T-helper 17 cell (primary cell): ENCODE measurements around the gene XIRP2. TPM values are rescaled to one million over a fixed set of nuclear protein-coding genes. Genes with fewer than 3 reads are reported as not detected.
"Not testable (repeated sequence)": the region's sequence is repeated elsewhere in the genome, so short reads cannot be mapped to it uniquely, and the experiment has no call there.

Experiments
- ATAC-seq: fragments of 150-1000 bp; cut with Tn5 transposase; 2 replicates; pipeline ENCODE4 v1.10.0; 2021; ENCODE audit warnings: mild to moderate bottlenecking, moderate library complexity
- DNase-seq, 3 donors: peaks; one replicate each; pipeline versions ENCODE4 v3.0.0 to v3.0.0-alpha.2; 2020 to 2021
- H3K9me3 ChIP-seq: one replicate; pipeline ENCODE4 v1.7.0; 2013; ENCODE audit warnings: low read length, mild to moderate bottlenecking; ENCODE audit not compliant: control insufficient read depth, poor library complexity, severe bottlenecking
- H3K27ac Mint-ChIP-seq: one replicate; pipeline ENCODE4 v1.8.0; 2022; ENCODE audit warnings: mild to moderate bottlenecking, moderate library complexity, mixed read lengths
- H3K27me3 Mint-ChIP-seq: one replicate; pipeline ENCODE4 v1.8.0; 2022; ENCODE audit warnings: mixed read lengths
- H3K36me3 Mint-ChIP-seq: one replicate; pipeline ENCODE4 v1.8.0; 2022; ENCODE audit warnings: low read depth, mixed read lengths
- H3K4me1 Mint-ChIP-seq: one replicate; pipeline ENCODE4 v1.8.0; 2022; ENCODE audit warnings: mild to moderate bottlenecking, mixed read lengths
- H3K4me3 Mint-ChIP-seq: one replicate; pipeline ENCODE4 v1.8.0; 2022; ENCODE audit warnings: mild to moderate bottlenecking, moderate library complexity, mixed read lengths
- total RNA-seq, 4 donors: library from RNA in 2 of 4; stranded (reverse) in 2 of 4; gene quantifications; one replicate each; pipeline ENCODE4 v1.2.3 and lab custom pipeline; 2022 to 2026

The XIRP2 gene
- total RNA-seq, 2 donors from 2014 or later, result 1.2 TPM; not detected in 1

GRCh38 chr2:167018590-167018989, 130.3 kb downstream of the XIRP2 start:
- DNase-seq, result no peak
- H3K36me3 Mint-ChIP-seq, result no peaks in the 10 kb centered on the region

GRCh38 chr2:167028503-167028902, 140.2 kb downstream of the XIRP2 start:
- H3K9me3 ChIP-seq, result no peaks in the 10 kb centered on the region
- Mint-ChIP-seq H3K4me1 (no peaks in the 10 kb centered on the region), H3K4me3 (no peak overlapping the region), H3K27ac (no peak overlapping the region), H3K36me3 (no peaks in the 10 kb centered on the region), H3K27me3 (no peaks in the 10 kb centered on the region)
- ATAC-seq (no peak), DNase-seq (no peak)

More at GRCh38 chr2:167018590-167018989, 130.3 kb downstream of the XIRP2 start:
- no peak for ATAC-seq
- Mint-ChIP-seq H3K27ac (no peak overlapping the region), H3K4me1 (no peaks in the 10 kb centered on the region), H3K4me3 (no peak overlapping the region), H3K27me3 (no peaks in the 10 kb centered on the region)
- no peaks in the 10 kb centered on the region for H3K9me3 ChIP-seq

GRCh38 chr2:167034976-167035375, 146.7 kb downstream of the XIRP2 start:
- not testable (repeated sequence) for DNase-seq, H3K27me3 Mint-ChIP-seq, H3K27ac Mint-ChIP-seq, ATAC-seq, H3K9me3 ChIP-seq, H3K4me1 Mint-ChIP-seq, H3K36me3 Mint-ChIP-seq, H3K4me3 Mint-ChIP-seq

GRCh38 chr2:167048829-167049228, 160.5 kb downstream of the XIRP2 start:
- H3K4me1 Mint-ChIP-seq, result no peaks in the 10 kb centered on the region
- DNase-seq, result no peak
- H3K27me3 Mint-ChIP-seq, result no peaks in the 10 kb centered on the region
- no peak overlapping the region for H3K4me3 Mint-ChIP-seq
- no peak overlapping the region for H3K27ac Mint-ChIP-seq
- no peaks in the 10 kb centered on the region for H3K36me3 Mint-ChIP-seq
- H3K9me3 ChIP-seq, result no peaks in the 10 kb centered on the region
- ATAC-seq, result no peak

- ATAC-seq (no peak), DNase-seq (no peak)
- Mint-ChIP-seq H3K4me3 (no peak overlapping the region), H3K27ac (no peak overlapping the region), H3K36me3 (no peaks in the 10 kb centered on the region), H3K27me3 (no peaks in the 10 kb centered on the region), H3K4me1 (no peaks in the 10 kb centered on the region)
- no peaks in the 10 kb centered on the region for H3K9me3 ChIP-seq
Measured at GRCh38 chr2:167049659-167050058, 161.4 kb downstream of the XIRP2 start.

GRCh38 chr2:167052825-167053224, 164.5 kb downstream of the XIRP2 start:
- ATAC-seq, result no peak
- H3K27me3 Mint-ChIP-seq, result no peaks in the 10 kb centered on the region
- no peak for DNase-seq
- H3K36me3 Mint-ChIP-seq, result no peaks in the 10 kb centered on the region
- H3K4me1 Mint-ChIP-seq, result no peaks in the 10 kb centered on the region
- no peak overlapping the region for H3K4me3 Mint-ChIP-seq
- no peaks in the 10 kb centered on the region for H3K9me3 ChIP-seq
- H3K27ac Mint-ChIP-seq, result no peak overlapping the region

- no peaks in the 10 kb centered on the region for H3K9me3 ChIP-seq
- no peak overlapping the region for H3K27ac Mint-ChIP-seq
- H3K4me3 Mint-ChIP-seq, result no peak overlapping the region
- DNase-seq, result no peak
- no peaks in the 10 kb centered on the region for H3K36me3 Mint-ChIP-seq
- no peaks in the 10 kb centered on the region for H3K4me1 Mint-ChIP-seq
- H3K27me3 Mint-ChIP-seq, result no peaks in the 10 kb centered on the region
- no peak for ATAC-seq
Measured at GRCh38 chr2:167054881-167055280, 166.6 kb downstream of the XIRP2 start.

- Mint-ChIP-seq H3K36me3 (no peaks in the 10 kb centered on the region), H3K27me3 (no peaks in the 10 kb centered on the region), H3K4me3 (no peak overlapping the region), H3K4me1 (no peaks in the 10 kb centered on the region), H3K27ac (no peak overlapping the region)
- DNase-seq, result no peak
- no peak for ATAC-seq
- no peaks in the 10 kb centered on the region for H3K9me3 ChIP-seq
Measured at GRCh38 chr2:167057446-167057845, 169.2 kb downstream of the XIRP2 start.

GRCh38 chr2:167059173-167059572, 170.9 kb downstream of the XIRP2 start:
- no peaks in the 10 kb centered on the region for H3K9me3 ChIP-seq
- H3K4me3 Mint-ChIP-seq, result no peak overlapping the region
- H3K36me3 Mint-ChIP-seq, result no peaks in the 10 kb centered on the region
- ATAC-seq, result no peak
- H3K27me3 Mint-ChIP-seq, result no peaks in the 10 kb centered on the region
- no peak for DNase-seq
- H3K4me1 Mint-ChIP-seq, result no peaks in the 10 kb centered on the region
- H3K27ac Mint-ChIP-seq, result no peak overlapping the region

- Mint-ChIP-seq H3K36me3 (no peaks in the 10 kb centered on the region), H3K4me1 (no peaks in the 10 kb centered on the region), H3K27ac (no peak overlapping the region), H3K27me3 (no peaks in the 10 kb centered on the region), H3K4me3 (no peak overlapping the region)
- DNase-seq (no peak), ATAC-seq (no peak)
- H3K9me3 ChIP-seq, result no peaks in the 10 kb centered on the region
Measured at GRCh38 chr2:167069855-167070254, 181.6 kb downstream of the XIRP2 start.

- not testable (repeated sequence) for H3K36me3 Mint-ChIP-seq, H3K4me1 Mint-ChIP-seq
Measured at GRCh38 chr2:167075708-167076107, 187.4 kb downstream of the XIRP2 start.

GRCh38 chr2:167098931-167099330, 210.7 kb downstream of the XIRP2 start:
- ATAC-seq, H3K4me1 Mint-ChIP-seq, H3K4me3 Mint-ChIP-seq, H3K27me3 Mint-ChIP-seq, DNase-seq, H3K27ac Mint-ChIP-seq, H3K9me3 ChIP-seq, H3K36me3 Mint-ChIP-seq: not testable (repeated sequence)

More at GRCh38 chr2:167075708-167076107, 187.4 kb downstream of the XIRP2 start:
- peak overlapping the region; percentile 27 for H3K27ac Mint-ChIP-seq
- ATAC-seq, H3K27me3 Mint-ChIP-seq, DNase-seq, H3K4me3 Mint-ChIP-seq, H3K9me3 ChIP-seq: not testable (repeated sequence)

- H3K9me3 ChIP-seq, result no peaks in the 10 kb centered on the region
- Mint-ChIP-seq H3K4me3 (no peak overlapping the region), H3K36me3 (no peaks in the 10 kb centered on the region), H3K27me3 (no peaks in the 10 kb centered on the region), H3K27ac (no peak overlapping the region), H3K4me1 (no peaks in the 10 kb centered on the region)
- DNase-seq (no peak), ATAC-seq (no peak)
Measured at GRCh38 chr2:167100506-167100905, 212.2 kb downstream of the XIRP2 start.

- no peaks in the 10 kb centered on the region for H3K36me3 Mint-ChIP-seq
- no peaks in the 10 kb centered on the region for H3K4me1 Mint-ChIP-seq
- no peak overlapping the region for H3K27ac Mint-ChIP-seq
- DNase-seq (no peak), ATAC-seq (no peak)
- H3K9me3 ChIP-seq, result no peaks in the 10 kb centered on the region
- no peaks in the 10 kb centered on the region for H3K27me3 Mint-ChIP-seq
- no peak overlapping the region for H3K4me3 Mint-ChIP-seq
Measured at GRCh38 chr2:167103028-167103756, 214.9 kb downstream of the XIRP2 start.
